Measurements from ENCODE around the gene RIBC1.
"Not testable (repeated sequence)": the region's sequence is repeated elsewhere in the genome, so short reads cannot be mapped to it uniquely, and the experiment has no call there.

Gene RIBC1

DNA sequence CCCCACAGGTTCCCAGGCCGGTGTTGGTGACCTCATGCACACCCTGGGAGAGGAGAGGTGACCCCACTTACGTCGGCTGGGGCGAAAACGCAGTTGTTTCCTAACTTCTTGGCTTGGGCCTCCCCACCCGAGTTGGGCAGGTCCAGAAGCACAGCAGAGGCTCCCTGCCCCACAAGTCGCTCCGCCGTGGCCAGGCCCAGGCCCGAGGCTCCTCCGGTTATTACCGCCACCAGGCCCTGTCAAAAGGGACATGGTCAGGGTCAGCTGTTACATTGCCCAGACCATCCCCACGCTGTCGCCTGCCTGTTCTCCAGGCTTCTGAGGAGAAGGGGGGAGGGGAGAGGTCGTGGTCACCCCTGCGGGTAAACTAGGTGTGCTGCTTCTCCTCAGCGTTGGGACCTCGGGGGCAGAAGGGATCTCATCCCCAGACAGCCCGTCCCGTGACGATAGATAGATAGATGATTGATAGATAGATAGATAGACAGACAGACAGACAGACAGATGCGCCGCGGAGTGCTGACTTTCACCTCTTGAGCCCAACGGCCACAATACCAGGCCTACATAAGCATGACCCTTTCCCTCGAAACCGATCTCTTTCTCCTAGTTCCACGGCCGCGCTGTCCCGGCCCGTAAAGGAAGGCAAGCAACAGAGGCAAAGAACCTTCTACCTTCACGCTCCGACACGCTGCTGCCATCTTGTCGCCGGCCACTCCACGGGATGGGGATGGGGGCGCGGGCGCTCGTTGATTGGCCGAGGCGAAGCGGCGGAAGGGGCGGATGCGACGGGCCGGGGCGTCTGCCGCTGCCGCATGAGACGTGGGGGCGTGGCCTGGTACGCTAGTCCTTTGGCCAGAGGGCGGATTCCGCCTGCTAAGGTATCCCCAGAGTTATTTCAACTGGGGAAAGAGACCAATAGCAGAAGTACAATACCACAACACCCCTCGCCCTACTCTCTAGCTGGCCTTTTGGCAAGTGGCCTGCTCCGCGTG lies 11.3 kb downstream of the RIBC1 start, which contains the start of gene HSD17B10:
Gene HSD17B10, minus strand, starts transcription at position 720 of the 989 bp plus-strand sequence. Its CDS starts 25 bp downstream, at position 695.
- DNase-seq (ENCODE audit: low read depth): no peak

DNA sequence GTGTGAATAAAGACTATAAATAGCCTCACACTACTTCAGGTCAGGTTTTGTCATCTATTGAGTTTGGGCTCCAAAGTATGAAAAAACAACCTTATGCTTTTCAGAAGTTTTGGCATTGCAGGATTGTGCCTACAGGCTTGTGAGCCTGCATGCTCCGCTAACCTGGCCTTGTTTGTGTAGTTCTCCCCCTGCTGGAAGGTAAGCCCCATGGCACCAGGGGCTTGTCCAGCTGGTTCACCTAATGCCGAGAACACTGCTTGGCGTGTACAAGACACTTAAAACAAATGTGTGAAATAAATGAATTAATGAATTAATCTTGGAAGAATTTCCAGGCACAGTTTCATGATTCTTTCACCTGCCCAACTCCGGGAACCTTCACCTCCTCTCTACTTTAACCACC lies 13.3 kb downstream of the RIBC1 start:
- no peak overlapping the region for H3K4me3 ChIP-seq (ENCODE audit: low read depth, low read length)
- DNase-seq (ENCODE audit: low read depth): no peak

More for the DNA sequence above, 11.3 kb downstream of the RIBC1 start, which contains the start of gene HSD17B10:
- peak within 1 kb of the TSS; percentile 71 for H3K4me3 ChIP-seq (ENCODE audit: low read depth, low read length)

DNA sequence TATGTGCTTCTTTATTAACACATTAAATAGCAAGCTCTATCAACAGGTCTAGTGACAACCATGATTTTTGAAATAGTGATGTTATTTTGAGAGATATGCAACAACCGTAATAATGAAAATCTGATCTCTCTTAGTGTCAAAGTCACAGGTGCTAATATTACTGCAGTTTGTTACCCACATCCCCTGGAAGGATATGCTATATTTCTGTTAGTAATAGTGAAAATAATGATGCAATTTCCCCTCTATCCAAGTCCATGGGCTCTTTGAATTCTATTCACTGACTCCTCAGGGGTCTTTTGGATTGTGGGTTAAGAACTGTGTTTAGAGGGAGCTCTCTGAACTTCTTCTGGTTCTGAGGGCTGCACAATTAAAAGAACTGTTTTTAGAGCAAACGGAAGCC lies 14.5 kb downstream of the RIBC1 start:
- no peak overlapping the region for H3K4me3 ChIP-seq (ENCODE audit: low read depth, low read length)
- no peak for DNase-seq (ENCODE audit: low read depth)

DNA sequence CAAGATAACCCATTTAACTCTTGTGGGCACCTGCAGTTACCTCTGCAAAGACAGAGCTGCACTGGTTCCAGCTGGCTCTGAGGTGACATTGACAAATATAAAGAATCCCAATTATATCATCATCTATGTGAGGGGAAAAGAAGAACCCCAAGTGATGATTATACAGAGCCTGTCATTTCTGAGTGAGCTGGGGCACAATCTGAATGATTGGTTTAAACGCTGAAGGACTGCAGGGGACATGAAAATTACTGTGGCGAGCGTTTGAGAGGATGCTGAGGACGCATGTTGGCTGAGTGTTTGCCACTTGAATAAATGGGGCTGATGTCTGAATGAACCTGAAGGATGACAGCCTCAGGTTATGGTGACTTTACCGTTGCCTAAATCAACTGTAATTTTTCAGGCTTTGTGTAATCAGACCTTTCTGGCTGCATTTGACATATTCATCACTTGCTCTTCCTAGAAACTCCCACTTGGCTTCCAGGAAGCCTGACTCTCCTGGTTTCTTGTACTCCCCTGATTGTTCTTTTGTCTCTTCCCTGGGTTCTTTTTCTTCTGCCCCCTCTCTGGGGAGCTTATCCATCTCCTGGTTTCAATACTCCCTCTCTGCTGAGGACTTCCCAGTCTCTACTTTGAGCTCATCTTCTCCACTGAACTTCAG lies 15.6 kb downstream of the RIBC1 start:
- DNase-seq (ENCODE audit: low read depth): no peak

DNA sequence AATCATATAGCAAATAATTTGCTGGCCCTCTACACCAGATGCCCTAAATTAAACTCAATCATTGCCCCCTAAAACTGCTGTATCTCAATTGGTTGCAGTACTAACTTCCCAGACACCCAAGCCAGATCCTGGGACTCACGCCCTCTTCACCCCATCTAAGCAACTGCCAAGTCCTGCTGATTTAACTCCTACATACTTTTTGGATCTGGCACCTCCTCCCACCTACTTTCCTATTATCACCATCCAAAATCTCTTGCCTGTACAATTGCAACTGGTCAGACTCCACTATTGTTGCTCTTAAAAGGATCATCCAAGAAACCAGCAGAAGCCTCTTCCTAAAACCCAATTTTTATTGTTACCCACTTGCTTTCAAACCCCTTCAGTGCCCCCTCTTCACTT lies 16.2 kb downstream of the RIBC1 start:
- no peak for DNase-seq (ENCODE audit: low read depth)

More for the DNA sequence above, 15.6 kb downstream of the RIBC1 start:
- no peak overlapping the region for H3K4me3 ChIP-seq (ENCODE audit: low read depth, low read length)

DNA sequence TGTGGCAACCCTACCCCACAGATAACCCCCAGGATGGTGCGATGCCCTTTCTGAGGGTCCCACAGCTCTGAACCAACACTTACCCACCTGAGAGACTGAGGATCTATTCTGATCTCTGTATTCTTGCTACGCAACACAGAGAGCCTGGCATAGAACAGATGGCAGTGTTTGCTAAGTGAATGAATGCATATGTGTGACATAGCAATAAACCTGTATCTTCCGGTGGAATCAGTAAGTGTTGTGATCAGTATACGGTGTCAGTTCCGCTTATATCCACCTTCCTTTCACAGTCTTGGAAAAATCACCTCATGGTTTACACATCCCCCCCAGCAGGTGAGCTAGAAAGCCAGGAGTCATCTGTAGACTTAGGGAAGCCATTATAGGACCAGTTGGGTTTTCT lies 17.4 kb downstream of the RIBC1 start:
- peak overlapping the region; percentile 36 for H3K4me3 ChIP-seq (ENCODE audit: low read depth, low read length)
- DNase-seq (ENCODE audit: low read depth): no peak

More for the DNA sequence above, 16.2 kb downstream of the RIBC1 start:
- H3K4me3 ChIP-seq (ENCODE audit: low read depth, low read length): no peak overlapping the region

DNA sequence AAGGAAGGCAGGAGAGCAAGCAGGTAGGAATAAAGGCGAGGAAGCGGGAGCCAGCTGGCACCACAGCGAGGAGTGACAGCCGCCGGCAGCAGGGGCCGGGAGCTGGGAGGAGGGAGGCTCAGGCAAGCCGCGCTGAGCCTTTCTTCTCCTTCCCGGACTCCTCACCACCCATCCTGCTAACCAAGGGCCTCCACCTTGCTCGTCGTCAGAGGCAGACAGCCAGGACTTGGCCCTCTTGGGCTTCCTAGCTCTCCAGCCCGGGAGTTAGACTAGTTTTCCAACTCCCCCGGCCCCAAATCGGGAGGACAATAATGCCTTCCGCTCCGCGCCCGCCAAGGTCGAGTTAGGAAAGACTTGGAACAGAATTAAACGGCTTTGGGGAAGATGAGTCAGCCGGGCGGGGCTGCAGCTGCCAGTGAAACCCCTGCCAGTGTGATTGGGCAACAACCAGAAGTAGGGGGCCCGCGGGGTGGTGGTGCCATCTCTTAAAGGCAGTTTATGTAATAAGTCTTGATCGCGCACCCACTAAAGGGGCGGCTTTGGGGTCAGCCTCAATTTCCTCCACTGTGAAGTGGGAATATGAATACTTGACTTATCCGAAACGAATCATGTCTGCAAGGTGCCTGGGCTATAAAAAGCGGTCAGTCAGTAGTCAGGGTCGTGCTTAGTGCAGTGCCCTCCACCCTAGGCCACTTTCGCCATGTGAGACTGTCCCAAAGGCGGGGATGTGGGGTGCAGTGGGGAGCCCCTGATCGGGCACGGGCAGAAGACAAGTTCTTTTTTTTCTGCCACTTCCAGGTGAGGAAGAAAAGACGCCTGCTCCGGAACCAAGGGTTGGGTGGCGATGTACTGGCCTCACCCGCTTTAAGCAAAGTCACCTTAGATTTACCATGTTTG lies 18.2 kb downstream of the RIBC1 start:
- H3K4me3 ChIP-seq (ENCODE audit: low read depth, low read length): peak overlapping the region; percentile 36
- no peak for DNase-seq (ENCODE audit: low read depth)

DNA sequence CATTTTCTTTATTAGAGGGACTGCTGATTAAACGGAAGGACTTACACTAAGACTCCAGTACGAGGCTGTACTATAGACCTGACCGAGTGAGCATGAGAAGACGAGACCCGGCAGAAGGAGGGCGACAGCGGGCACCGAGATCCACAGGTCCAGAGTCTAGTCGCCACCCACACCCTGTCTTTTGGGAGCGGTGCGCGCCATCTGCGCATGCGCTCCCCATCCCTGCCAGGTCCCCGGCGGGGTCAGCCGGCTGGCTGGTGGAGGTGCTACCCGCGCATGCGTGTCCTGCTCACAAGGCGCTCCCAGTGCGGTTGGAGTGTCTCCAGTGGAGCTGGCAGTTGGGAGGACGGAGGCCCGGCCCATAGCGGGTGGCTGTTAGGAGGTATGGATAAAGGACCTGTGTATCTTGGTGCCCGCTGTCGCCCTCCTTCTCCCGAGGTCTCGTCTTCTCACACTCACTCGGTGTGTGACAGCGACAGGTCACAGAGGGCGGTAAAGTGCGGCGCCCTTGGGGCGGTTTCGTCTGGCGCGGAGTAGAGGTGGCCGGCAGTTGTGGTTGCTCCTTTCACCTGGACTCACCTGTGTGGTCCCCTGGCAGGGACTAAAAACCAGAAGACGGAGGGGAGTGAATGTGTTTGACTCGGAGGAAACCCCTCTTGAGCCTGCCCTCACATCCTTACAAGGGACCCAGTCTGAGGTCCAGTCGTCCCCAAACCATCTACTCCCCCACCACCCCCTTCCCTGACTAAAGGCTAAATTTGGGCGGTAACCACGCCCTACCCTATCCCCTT lies 19.1 kb downstream of the RIBC1 start:
- H3K4me3 ChIP-seq (ENCODE audit: low read depth, low read length): peak overlapping the region; percentile 36
- DNase-seq (ENCODE audit: low read depth): no peak

DNA sequence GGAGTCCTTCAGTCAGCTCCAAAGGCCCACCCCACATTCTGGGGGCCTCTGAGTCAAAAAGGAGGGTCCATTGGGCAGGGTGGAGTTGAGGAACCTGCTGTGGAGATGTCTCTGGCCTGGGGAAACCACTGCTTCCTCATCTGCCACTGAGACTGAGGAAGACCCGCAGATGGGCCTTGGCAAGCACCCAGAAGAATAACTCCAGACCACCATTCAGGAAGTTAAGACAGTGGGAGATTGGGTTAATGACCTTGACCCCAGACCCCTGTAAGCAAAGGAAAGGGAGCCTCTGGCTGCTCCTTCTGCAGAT lies 19.6 kb downstream of the RIBC1 start:
- DNase-seq (ENCODE audit: low read depth): no peak
- no peak overlapping the region for H3K4me3 ChIP-seq (ENCODE audit: low read depth, low read length)

DNA sequence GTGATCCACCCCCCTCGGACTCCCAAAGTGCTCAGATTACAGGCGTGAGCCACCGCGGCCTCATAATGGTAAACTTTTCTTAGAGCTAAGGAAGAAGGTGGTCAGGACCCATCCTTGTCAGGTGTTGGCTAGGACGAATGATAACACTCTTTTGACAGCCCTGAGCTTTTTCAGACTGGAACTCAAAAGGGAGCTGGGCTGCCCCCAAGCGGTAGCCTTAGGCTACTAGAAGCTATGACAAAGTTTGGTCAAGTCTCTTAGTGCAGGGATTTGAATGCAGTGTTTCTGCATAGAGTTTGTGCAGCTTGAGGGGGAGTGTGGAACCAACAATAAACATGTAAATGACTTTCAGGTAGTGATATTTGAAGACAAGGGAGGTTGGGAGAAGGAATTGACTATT lies 23.3 kb downstream of the RIBC1 start:
- no peak for DNase-seq (ENCODE audit: low read depth)
- no peak overlapping the region for H3K4me3 ChIP-seq (ENCODE audit: low read depth, low read length)

DNA sequence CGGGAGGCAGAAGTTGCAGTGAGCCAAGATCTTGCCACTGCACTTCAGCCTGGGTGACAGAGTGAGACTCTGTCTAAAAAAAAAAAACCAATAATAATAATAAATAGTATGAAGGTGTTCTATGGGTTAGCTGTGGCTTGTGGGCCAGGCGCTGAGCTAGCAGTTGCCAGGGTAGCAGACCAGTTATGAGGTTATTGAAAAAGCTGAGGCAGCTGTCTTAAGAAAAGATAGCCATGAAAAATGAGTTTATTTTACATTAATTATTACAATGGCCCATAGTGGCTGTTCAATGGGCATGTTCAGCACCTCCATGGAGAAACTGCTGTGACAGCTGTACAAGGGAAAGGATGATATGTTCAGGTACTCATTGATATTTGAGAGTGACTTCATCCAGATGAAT lies 24.8 kb downstream of the RIBC1 start:
- no peak overlapping the region for H3K4me3 ChIP-seq (ENCODE audit: low read depth, low read length)
- no peak for DNase-seq (ENCODE audit: low read depth)

DNA sequence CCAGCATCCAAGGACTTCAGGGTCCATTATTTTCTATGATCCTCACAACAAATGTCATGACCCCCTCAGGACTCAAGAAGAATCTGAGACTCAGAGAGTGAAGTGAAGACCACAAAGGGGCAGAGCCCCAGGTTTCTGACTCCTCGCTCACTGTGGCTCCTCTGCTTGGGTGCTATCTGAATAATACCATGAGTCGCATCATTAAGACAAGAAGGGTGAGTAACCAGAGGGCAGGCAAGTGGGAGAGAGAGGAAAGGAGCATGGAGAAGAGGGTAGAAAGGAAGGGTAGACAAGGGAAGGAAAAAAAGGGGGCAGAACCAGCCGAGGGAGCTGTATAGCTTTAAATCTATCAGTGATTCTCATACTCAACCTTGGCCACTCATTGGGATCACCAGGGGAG lies 27.0 kb downstream of the RIBC1 start:
- H3K4me3 ChIP-seq (ENCODE audit: low read depth, low read length): no peak overlapping the region
- no peak for DNase-seq (ENCODE audit: low read depth)

DNA sequence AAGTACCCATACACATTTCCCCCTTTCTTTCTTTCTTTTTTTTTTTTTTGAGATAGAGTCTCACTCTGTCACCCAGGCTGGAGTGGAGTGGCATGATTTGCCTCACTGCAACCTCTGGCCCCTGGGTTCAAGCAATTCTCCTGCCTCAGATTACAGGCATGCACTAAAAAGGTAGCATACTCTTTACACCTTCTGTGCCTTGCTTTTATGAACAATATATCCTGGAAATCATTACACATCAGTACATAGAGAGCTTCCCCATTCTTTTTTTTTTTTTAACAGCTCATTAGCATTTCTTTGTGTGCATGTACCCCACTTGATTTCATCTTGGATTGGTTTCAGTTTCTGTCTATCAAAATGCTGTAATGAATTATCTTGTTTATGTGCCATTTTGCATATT lies 30.1 kb downstream of the RIBC1 start:
- no peak for DNase-seq (ENCODE audit: low read depth)
- H3K4me3 ChIP-seq (ENCODE audit: low read depth, low read length): no peak overlapping the region

DNA sequence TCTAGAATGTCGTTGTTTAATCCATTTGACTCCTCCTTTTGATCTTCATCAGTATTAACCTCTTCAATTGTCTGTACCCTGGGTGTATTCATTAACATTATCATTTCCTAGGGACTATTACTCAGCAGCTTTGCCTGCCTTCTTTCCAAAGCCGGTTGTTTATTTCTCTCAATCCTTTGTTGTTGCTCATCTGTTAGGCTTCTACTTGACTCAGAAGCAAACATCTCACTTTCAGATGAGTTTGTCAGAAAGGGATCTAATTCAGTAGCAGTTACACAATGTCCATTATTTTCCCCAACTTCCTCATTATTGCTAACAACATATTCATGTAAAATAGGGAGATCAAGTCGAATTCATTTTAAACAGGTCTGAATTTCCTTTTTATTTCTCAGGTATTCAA lies 33.6 kb downstream of the RIBC1 start:
- no peak for DNase-seq (ENCODE audit: low read depth)
- H3K4me3 ChIP-seq (ENCODE audit: low read depth, low read length): no peak overlapping the region

DNA sequence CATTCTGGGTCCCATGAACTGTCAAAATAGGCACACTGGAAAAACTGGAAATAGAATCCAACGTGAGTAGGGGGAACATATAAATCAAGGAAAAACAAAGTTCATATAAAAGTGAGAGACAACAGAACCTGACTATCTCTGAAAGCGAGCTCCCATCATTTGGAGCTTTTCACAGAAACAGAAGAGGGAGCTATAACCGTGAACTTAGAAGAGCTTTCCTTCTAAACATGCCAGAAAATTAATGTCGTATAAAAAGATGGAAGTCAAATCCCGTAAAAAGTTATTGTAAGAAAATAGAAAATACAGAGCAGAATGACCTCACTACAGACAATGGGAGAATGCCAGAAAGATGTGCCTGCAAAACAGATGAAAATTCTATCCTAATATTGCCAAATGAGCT lies 35.4 kb downstream of the RIBC1 start:
- H3K4me3 ChIP-seq (ENCODE audit: low read depth, low read length): no peak overlapping the region
- no peak for DNase-seq (ENCODE audit: low read depth)

DNA sequence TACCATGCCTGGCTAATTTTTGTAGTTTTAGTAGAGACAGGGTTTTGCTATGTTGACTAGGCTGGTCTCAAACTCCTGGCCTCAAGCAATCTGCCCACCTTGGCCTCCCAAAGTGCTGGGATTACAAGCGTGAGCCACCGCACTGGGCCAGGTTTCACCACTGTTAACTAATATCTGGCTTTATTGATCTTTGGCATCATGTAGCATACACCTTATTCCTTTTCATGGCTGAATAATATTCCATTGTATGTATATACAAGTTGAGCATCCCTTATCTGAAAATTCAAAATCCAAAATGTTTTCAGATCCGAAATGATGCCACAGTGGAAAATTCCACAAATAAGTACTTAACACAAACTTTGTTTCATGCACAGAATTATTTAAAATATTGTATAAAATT lies 46.0 kb downstream of the RIBC1 start:
- H3K4me3 ChIP-seq (ENCODE audit: low read depth, low read length); DNase-seq (ENCODE audit: low read depth): not testable (repeated sequence)

DNA sequence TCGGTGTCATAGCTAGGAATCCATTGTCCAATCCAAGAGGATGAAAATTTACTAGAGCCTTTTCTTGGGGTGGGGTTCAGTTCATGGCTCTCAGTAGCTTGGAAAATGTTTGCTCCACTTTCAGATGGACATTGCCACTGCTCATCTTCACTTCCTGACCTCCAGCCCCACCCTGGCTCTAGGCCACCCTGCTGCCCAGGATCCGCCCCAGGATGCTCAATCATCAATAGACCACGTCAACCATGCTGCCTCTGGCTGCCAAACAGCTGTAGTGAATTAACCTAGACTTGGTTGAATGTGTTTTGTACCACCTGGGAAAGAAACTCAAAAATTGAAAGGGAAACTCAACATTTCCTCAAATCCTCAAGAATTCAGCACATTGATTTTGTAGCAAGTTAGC lies 48.7 kb downstream of the RIBC1 start:
- no peak overlapping the region for H3K4me3 ChIP-seq (ENCODE audit: low read depth, low read length)
- no peak for DNase-seq (ENCODE audit: low read depth)

DNA sequence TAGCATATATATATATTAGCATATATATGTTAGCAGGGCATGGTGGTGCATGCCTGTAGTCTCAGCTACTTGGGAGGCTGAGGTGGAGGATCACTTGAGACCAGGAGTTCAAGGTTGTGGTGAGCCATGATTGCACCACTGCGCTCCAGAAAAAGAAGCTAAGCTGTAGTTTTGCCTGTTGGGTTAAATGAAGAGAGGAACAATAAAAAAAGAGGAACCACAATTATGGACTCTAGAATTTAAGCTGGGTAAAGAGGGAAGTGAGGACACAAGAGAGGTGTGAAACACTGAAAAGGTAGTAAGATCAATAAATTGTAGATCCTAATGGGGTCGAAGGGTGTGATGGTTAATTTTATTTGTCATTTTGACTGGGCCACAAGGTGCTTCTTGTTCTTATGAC lies 52.0 kb downstream of the RIBC1 start:
- no peak for DNase-seq (ENCODE audit: low read depth)

DNA sequence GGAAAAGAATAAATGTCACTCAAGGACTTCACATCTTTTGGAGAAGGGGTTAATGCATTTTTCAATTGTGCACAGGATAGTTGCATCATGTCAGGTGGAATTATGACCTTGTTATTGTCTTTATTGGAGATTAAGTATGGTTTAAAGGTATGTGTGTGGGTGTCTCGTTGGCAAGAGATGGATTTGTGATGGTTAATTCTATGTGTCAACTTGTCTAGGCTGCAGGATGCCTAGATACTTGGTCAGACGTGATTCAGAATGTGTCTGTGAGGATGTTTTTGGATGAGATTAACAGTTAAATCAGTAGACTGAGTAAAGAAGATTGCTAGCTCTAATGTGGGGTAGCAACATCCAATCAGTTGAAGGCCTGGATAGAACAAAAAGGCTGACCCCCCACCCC lies 53.7 kb downstream of the RIBC1 start:
- no peak for DNase-seq (ENCODE audit: low read depth)
- H3K4me3 ChIP-seq (ENCODE audit: low read depth, low read length): no peak overlapping the region

More for the DNA sequence above, 52.0 kb downstream of the RIBC1 start:
- no peak overlapping the region for H3K4me3 ChIP-seq (ENCODE audit: low read depth, low read length)
